Esophagus muscularis mucosa (tissue), 4 donors: ENCODE data around the gene S100A2. TPM values are rescaled to one million over a fixed set of nuclear protein-coding genes. Genes with fewer than 3 reads are reported as not detected.
"Not testable (repeated sequence)": the region's sequence is repeated elsewhere in the genome, so short reads cannot be mapped to it uniquely, and the experiment has no call there.

Experiments
- DNase-seq: peaks from one replicate; pipeline ENCODE4 v3.0.0-alpha.2; 2017; ENCODE audit errors: extremely low spot score
- H3K27ac ChIP-seq, 4 donors: fragments of 200-600 bp; sonication (generic); replicated peaks in 1 of 4; 1 replicate in 3 of 4; 2 replicates in 1 of 4; pipeline ENCODE4 v1.5.1; 2016 to 2019; ENCODE audit warnings: mild to moderate bottlenecking in 1 of 4
- H3K27me3 ChIP-seq, 4 donors: fragments of 200-600 bp; sonication (generic); one replicate each; pipeline versions ENCODE4 v1.5.1 to v1.6.0; 2016 to 2019
- H3K36me3 ChIP-seq, 4 donors: fragments of 200-600 bp; sonication (generic); one replicate each; pipeline ENCODE4 v1.5.1; 2016 to 2019
- H3K4me1 ChIP-seq, 4 donors: fragments of 200-600 bp; sonication (generic); one replicate each; pipeline ENCODE4 v1.5.1; 2016 to 2019
- H3K4me3 ChIP-seq, 4 donors: fragments of 200-600 bp; sonication (generic); 1 replicate in 2 of 4; 2 replicates in 2 of 4; pipeline ENCODE4 v1.5.1; 2016 to 2019; ENCODE audit warnings: mild to moderate bottlenecking in 4 of 4, moderate library complexity in 1 of 4
- H3K9me3 ChIP-seq, 4 donors: fragments of 200-600 bp; sonication (generic); 1 replicate in 3 of 4; 2 replicates in 1 of 4; pipeline ENCODE4 v1.5.1; 2016 to 2019
- CTCF ChIP-seq, 3 experiments: fragments of 200-600 bp in 2 of 3; fragments of 450-650 bp in 1 of 3; sonication (generic) in 2 of 3; IDR thresholded peaks; one replicate each; pipeline ENCODE4 v1.5.1; 2017 to 2019; ENCODE audit warnings: antibody characterized with exemption in 3 of 3, mild to moderate bottlenecking in 2 of 3, moderate library complexity in 1 of 3
- EP300 ChIP-seq: sonication (generic); formaldehyde crosslinking; IDR thresholded peaks from one replicate; pipeline ENCODE4 v1.6.1; 2017; ENCODE audit warnings: antibody characterized with exemption
- POLR2A ChIP-seq: fragments of 450-650 bp; IDR thresholded peaks from one replicate; pipeline ENCODE4 v1.6.1; 2017; ENCODE audit warnings: antibody characterized with exemption, moderate library complexity, mild to moderate bottlenecking, low read depth
- POLR2AphosphoS5 ChIP-seq, 2 donors: sonication (generic); formaldehyde crosslinking; IDR thresholded peaks; one replicate each; pipeline ENCODE4 v1.6.1; 2017; ENCODE audit warnings: antibody characterized with exemption in 2 of 2
- WGBS: methylation state at CpG from one replicate; pipeline ENCODE4 v1.1.5; 2018; 5-methylcytosine and 5-hydroxymethylcytosine counted together
- intact Hi-C: fragments of 100-400 bp; cut with DNase I; formaldehyde crosslinking; loops from one replicate; pipeline ENCODE4 v1.15.1; 2023
- total RNA-seq, 4 donors: library from RNA; depleted of rRNA; stranded (reverse); fragments of >200 nt; gene quantifications; one replicate each; pipeline versions ENCODE4 v1.1.0 to v1.2.1, GENCODE V29; 2016

S100A2 gene
- total RNA-seq, 4 donors from 2014 or later = 0.34 to 0.71 TPM; not detected in 2

- no peak for TF ChIP-seq POLR2A
- TF ChIP-seq CTCF (IDR thresholded peaks at IDR 0.05) = no peak
- TF ChIP-seq EP300 = no peak
- TF ChIP-seq POLR2AphosphoS5 (IDR thresholded peaks at IDR 0.05) = no peak
- intact Hi-C loops = no loop called here
- Histone ChIP-seq H3K9me3 (no peaks in the 10 kb centered on the region), H3K27me3 (no peaks in the 10 kb centered on the region), H3K4me1 (peaks cover 39 to 55% (median 44%) of the 10 kb centered on the region in 4 donors), H3K27ac (no peak overlapping the region), H3K36me3 (no peaks in the 10 kb centered on the region), H3K4me3 (no peak overlapping the region)
- no peak for DNase-seq
- 100% methylated on average over 5 of the region's 7 CpGs for WGBS
Measured at GRCh38 chr1:153563991-153564390, 1.7 kb downstream of the S100A2 start.

GRCh38 chr1:153563483-153563901, 2.2 kb downstream of the S100A2 start:
- 84% methylated on average over 6 of the region's 6 CpGs for WGBS
- Histone ChIP-seq H3K4me1 (peaks cover 34 to 50% (median 39%) of the 10 kb centered on the region in 4 donors), H3K4me3 (no peak overlapping the region), H3K9me3 (no peaks in the 10 kb centered on the region), H3K27ac (no peak overlapping the region), H3K27me3 (no peaks in the 10 kb centered on the region), H3K36me3 (no peaks in the 10 kb centered on the region)
- DNase-seq = no peak
- intact Hi-C loops = no loop called here
- TF ChIP-seq CTCF (IDR thresholded peaks at IDR 0.05) (no peak), EP300 (no peak), POLR2AphosphoS5 (IDR thresholded peaks at IDR 0.05) (no peak), POLR2A (no peak)

GRCh38 chr1:153562021-153562420, 3.6 kb downstream of the S100A2 start:
- H3K27ac ChIP-seq, DNase-seq, intact Hi-C loops, H3K27me3 ChIP-seq, H3K9me3 ChIP-seq, H3K4me3 ChIP-seq, H3K36me3 ChIP-seq: not testable (repeated sequence)
- WGBS = 87% methylated on average over 3 of the region's 3 CpGs
- peaks cover 20 to 35% (median 25%) of the 10 kb centered on the region in 4 donors for H3K4me1 ChIP-seq

GRCh38 chr1:153561466-153561985, 4.1 kb downstream of the S100A2 start:
- no peak for DNase-seq
- 100% methylated on average over 3 of the region's 3 CpGs for WGBS
- Histone ChIP-seq H3K27me3 (no peaks in the 10 kb centered on the region), H3K36me3 (no peaks in the 10 kb centered on the region), H3K9me3 (no peaks in the 10 kb centered on the region), H3K27ac (no peak overlapping the region), H3K4me3 (no peak overlapping the region), H3K4me1 (peaks cover 15 to 30% (median 20%) of the 10 kb centered on the region in 4 donors)
- TF ChIP-seq EP300 (no peak), CTCF (IDR thresholded peaks at IDR 0.05) (no peak)
- intact Hi-C loops = no loop called here

DNA sequence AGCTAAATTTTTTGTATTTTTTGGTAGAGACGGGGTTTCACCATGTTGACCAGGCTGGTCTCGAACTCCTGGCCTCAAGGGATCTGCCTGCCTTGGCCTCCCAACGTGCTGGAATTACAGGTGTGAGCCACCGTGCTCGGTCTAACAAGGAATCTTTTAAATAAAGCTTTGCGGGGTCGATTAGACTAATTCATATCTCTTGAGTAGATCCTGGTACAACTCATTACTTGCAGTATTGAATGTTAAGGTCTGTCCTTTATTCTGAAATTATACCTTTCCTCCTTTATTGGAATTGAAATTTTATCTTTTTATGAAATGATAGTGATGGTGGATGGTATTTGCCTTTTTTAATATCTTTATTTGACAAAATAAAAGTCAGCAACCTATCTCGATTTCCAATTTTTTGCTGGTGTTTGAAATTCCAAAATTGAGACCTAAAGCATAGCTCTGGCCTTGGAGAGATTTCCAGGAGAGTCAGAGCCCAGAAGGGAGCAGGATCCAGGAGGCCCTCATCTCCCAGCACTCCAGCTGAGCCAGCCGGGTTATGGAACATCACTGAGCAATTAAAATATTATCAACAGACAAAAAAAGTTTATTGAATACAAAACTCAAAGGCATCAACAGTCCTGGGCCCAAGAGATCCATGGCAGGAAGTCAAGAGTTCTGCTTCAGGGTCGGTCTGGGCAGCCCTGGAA, 4.7 kb downstream of the S100A2 start:
- Histone ChIP-seq H3K27me3 (no peaks in the 10 kb centered on the region), H3K4me3 (no peak overlapping the region), H3K36me3 (no peaks in the 10 kb centered on the region), H3K9me3 (no peaks in the 10 kb centered on the region), H3K27ac (no peak overlapping the region), H3K4me1 (peaks cover 9 to 24% (median 14%) of the 10 kb centered on the region in 4 donors)
- TF ChIP-seq POLR2AphosphoS5 (IDR thresholded peaks at IDR 0.05) (no peak), EP300 (no peak), POLR2A (no peak), CTCF (IDR thresholded peaks at IDR 0.05) (no peak)
- intact Hi-C loops = no loop called here
- DNase-seq = no peak
- WGBS = 84% methylated on average over 10 of the region's 10 CpGs
